ENCODE data around the gene RSF1. TPM values are rescaled to one million over a fixed set of nuclear protein-coding genes. Genes with fewer than 3 reads are reported as not detected.

Gene RSF1
- total and polyA plus RNA-seq, 2 experiments from 2014 or later: 51.2 to 188 TPM

GRCh38 chr11:77698896-77699295, 121.6 kb downstream of the RSF1 start:
- Histone ChIP-seq H3F3A (replicated peaks; ENCODE audit: low read depth) (no peaks in the 10 kb centered on the region), H3K79me2 (replicated peaks; ENCODE audit: insufficient read depth) (no peaks in the 10 kb centered on the region), H3K4me2 (no peak overlapping the region), H3K9me2 (ENCODE audit: insufficient read depth) (no peaks in the 10 kb centered on the region), H3K27me3 (ENCODE audit: insufficient read depth) (no peaks in the 10 kb centered on the region), H3K27ac (ENCODE audit: low read depth) (no peak overlapping the region), H4K20me1 (replicated peaks; ENCODE audit: insufficient read depth) (no peaks in the 10 kb centered on the region; the same call in 1 of the 2 replicates), H3K4me3 (no peak overlapping the region), H2AFZ (no peak overlapping the region), H3K36me3 (ENCODE audit: insufficient read depth) (peaks cover 11% of the 10 kb centered on the region; the same call in 1 of the 2 replicates), H3K4me1 (ENCODE audit: insufficient read depth) (no peaks in the 10 kb centered on the region)
- peaks cover 48% of the 10 kb centered on the region for H3K36me3 Mint-ChIP-seq (ENCODE audit: low read depth)
- H3K9me3 Mint-ChIP-seq: no peaks in the 10 kb centered on the region
- DNase-seq (ENCODE audit: low spot score) (no peak), ATAC-seq (no peak)
- H3K4me1 Mint-ChIP-seq: no peaks in the 10 kb centered on the region; the same call in 2 of the 3 replicates
- no peaks in the 10 kb centered on the region for H3K27me3 Mint-ChIP-seq (ENCODE audit: insufficient read depth, low read depth, poor library complexity)
- no peak for TF ChIP-seq POLR2AphosphoS5 (IDR thresholded peaks at IDR 0.05; ENCODE audit: low read depth)
- no peak for TF ChIP-seq EZH2phosphoT487 (IDR thresholded peaks at IDR 0.05; ENCODE audit: unreplicated experiment)
- no peak for TF ChIP-seq CREB1 (CRISPR knock-in tag; IDR thresholded peaks at IDR 0.05; ENCODE audit: low read depth)
- no peak for TF ChIP-seq REST (IDR thresholded peaks at IDR 0.05; ENCODE audit: unreplicated experiment)
- no peak for TF ChIP-seq STAT1 (IDR thresholded peaks at IDR 0.05; ENCODE audit: unreplicated experiment)
- TF ChIP-seq EZH2 (IDR thresholded peaks at IDR 0.05; ENCODE audit: low read depth, unreplicated experiment): no peak
- TF ChIP-seq JUNB (IDR thresholded peaks at IDR 0.05; ENCODE audit: unreplicated experiment): no peak
- TF ChIP-seq ETS1 (IDR thresholded peaks at IDR 0.05): no peak
- TF ChIP-seq ZNF331 (CRISPR knock-in tag; IDR thresholded peaks at IDR 0.05; ENCODE audit: low read depth): no peak
- no peak for TF ChIP-seq ZNF462 (CRISPR knock-in tag; IDR thresholded peaks at IDR 0.05)
- TF ChIP-seq CTCF (conservative IDR thresholded peaks at IDR 0.05; ENCODE audit: low read depth in 2 of 2): no peak
- no peak for TF ChIP-seq ZNF114 (CRISPR knock-in tag; IDR thresholded peaks at IDR 0.05)
- TF ChIP-seq NANOG (IDR thresholded peaks at IDR 0.05; ENCODE audit: borderline replicate concordance): no peak
- H3K27ac Mint-ChIP-seq: no peak overlapping the region
- H3K4me3 Mint-ChIP-seq: no peak overlapping the region

All from GM23338 (cell line).